GM12878 (cell line): Measurements from ENCODE around the gene VAT1. TPM values are rescaled to one million over a fixed set of nuclear protein-coding genes. Genes with fewer than 3 reads are reported as not detected.
A peak's percentile ranks its signal among the peaks of the same experiment; 100 is the strongest.

Experiments
- ATAC-seq: fragments of 200-7000 bp; cut with Tn5 transposase; 3 replicates; pipeline ENCODE4 v1.9.1; 2020; ENCODE audit warnings: mild to moderate bottlenecking, moderate library complexity
- BruUV-seq: library from RNA; stranded (reverse); fragments of 400-500 nt; replicated peaks from 2 replicates; lab custom pipeline; 2021; lab: Mats Ljungman, UMichigan
- CTCF ChIA-PET: fragments of 300-600 bp; sonication (Branson Sonifier 250); formaldehyde crosslinking; extraction: SDS; loops from one replicate; lab custom pipeline; 2021; ENCODE audit warnings: inconsistent platforms; lab: Yijun Ruan, JAX
- POLR2A ChIA-PET: fragments of 350-600 bp; formaldehyde crosslinking; extraction: SDS; loops from one replicate; lab custom pipeline; 2021; ENCODE audit warnings: inconsistent platforms; lab: Charles Lee
- RAD21 ChIA-PET: fragments of 300-600 bp; sonication (Branson Sonifier 250); formaldehyde crosslinking; loops from one replicate; lab custom pipeline; 2023; ENCODE audit warnings: antibody characterized with exemption; ENCODE audit not compliant: unreplicated experiment; lab: Charles Lee
- SMC1A ChIA-PET: fragments of 300-600 bp; sonication (Branson Sonifier 250); formaldehyde crosslinking; loops from one replicate; lab custom pipeline; 2023; ENCODE audit not compliant: unreplicated experiment, uncharacterized antibody; lab: Charles Lee
- DNase-seq: peaks from one replicate; pipeline ENCODE4 v3.0.0-alpha.2; 2011; ENCODE audit warnings: low read depth, low spot score
- FAIRE-seq: peaks from 3 replicates; lab custom pipeline; 2011; peaks lifted over from hg19 to GRCh38; lab: Jason Lieb, UNC
- H2AFZ ChIP-seq: 2 replicates; pipeline ENCODE4 v1.6.0; 2011; ENCODE audit warnings: low read depth, low read length, control low read depth; ENCODE audit not compliant: control insufficient read depth
- H3K27ac ChIP-seq: 2 replicates; pipeline ENCODE4 v1.5.1; 2011; ENCODE audit warnings: control low read depth; ENCODE audit not compliant: control insufficient read depth, insufficient read depth
- H3K27me3 ChIP-seq, 2 experiments: replicated peaks in 1 of 2; 2 replicates each; pipeline versions ENCODE4 v1.6.0 to v1.6.1; 2011; ENCODE audit warnings: low read length in 1 of 2; ENCODE audit not compliant: control insufficient read depth in 2 of 2, insufficient read depth in 2 of 2
- H3K36me3 ChIP-seq, 2 experiments: 2 replicates each; pipeline ENCODE4 v1.5.1; 2011; ENCODE audit warnings: low read length in 1 of 2; ENCODE audit not compliant: control insufficient read depth in 2 of 2, insufficient read depth in 2 of 2
- H3K4me1 ChIP-seq: 2 replicates; pipeline ENCODE4 v1.6.1; 2011; ENCODE audit warnings: mild to moderate bottlenecking, low read length, moderate library complexity, mixed read lengths; ENCODE audit not compliant: control insufficient read depth, insufficient read depth
- H3K4me2 ChIP-seq: 2 replicates; pipeline ENCODE4 v1.6.0; 2011; ENCODE audit warnings: control low read depth; ENCODE audit not compliant: control insufficient read depth, insufficient read depth
- H3K4me3 ChIP-seq: fragments of 200-600 bp; sonication (generic); 2 replicates; pipeline ENCODE4 v1.5.1; 2016
- H3K79me2 ChIP-seq: 2 replicates; pipeline ENCODE4 v1.6.0; 2011; ENCODE audit warnings: low read length; ENCODE audit not compliant: control insufficient read depth, insufficient read depth
- H3K9ac ChIP-seq: 2 replicates; pipeline ENCODE4 v1.8.0; 2011; ENCODE audit warnings: low read length, control low read depth, mixed read lengths; ENCODE audit not compliant: control insufficient read depth, insufficient read depth
- H3K9me3 ChIP-seq: replicated peaks from 3 replicates; pipeline ENCODE4 v1.5.1; 2011; ENCODE audit warnings: mild to moderate bottlenecking, low read length; ENCODE audit not compliant: control insufficient read depth, insufficient read depth
- H4K20me1 ChIP-seq: 2 replicates; pipeline ENCODE4 v1.6.0; 2011; ENCODE audit not compliant: control insufficient read depth, insufficient read depth
- HCFC1 ChIP-seq: fragments of 150-350 bp; IDR thresholded peaks from 2 replicates; pipeline ENCODE4 v1.6.1; 2014; ENCODE audit warnings: low read length
- MYC ChIP-seq: IDR thresholded peaks from 2 replicates; pipeline ENCODE4 v1.6.1; 2011; ENCODE audit warnings: mild to moderate bottlenecking, low read length, moderate library complexity, inconsistent platforms; ENCODE audit not compliant: insufficient read depth, insufficient replicate concordance, insufficient read length, severe bottlenecking
- RUNX3 ChIP-seq: IDR thresholded peaks from 2 replicates; pipeline ENCODE4 v1.6.1; 2012; ENCODE audit warnings: low read length, inconsistent platforms
- STAT3 ChIP-seq: IDR thresholded peaks from 2 replicates; pipeline ENCODE4 v1.6.1; 2011; ENCODE audit warnings: low read depth, low read length, improper control_type of control experiment
- WRNIP1 ChIP-seq: IDR thresholded peaks from 2 replicates; pipeline ENCODE4 v1.6.1; 2011; ENCODE audit warnings: low read depth, low read length, improper control_type of control experiment, borderline replicate concordance
- in situ Hi-C: fragments of 300-500 bp; cut with MboI; formaldehyde crosslinking; loops from 9 replicates; pipeline ENCODE4 v1.14.3; 2018; ENCODE audit warnings: mixed read lengths
- intact Hi-C: fragments of 100-400 bp; cut with micrococcal nuclease; formaldehyde crosslinking; loops from one replicate; pipeline ENCODE4 v1.14.2; 2022; ENCODE audit not compliant: unreplicated experiment
- polyA plus RNA-seq, 11 experiments: library from polyadenylated mRNA; depleted of rRNA in 4 of 11; unstranded in 6 of 11; stranded (reverse) in 5 of 11; fragments of >200 nt; fragmentation: Nextera tagmentation in 4 of 11; fragmentation: Illumina TruSeq in 1 of 11; extraction: Ambion mirVana in 4 of 11; extraction: Trizol in 1 of 11; gene quantifications; 1 replicate in 1 of 11; 2 replicates in 10 of 11; pipeline versions ENCODE4 v1.2.1 to v1.2.3, GENCODE V29; 2011 to 2016; ENCODE audit warnings: inconsistent platforms in 2 of 11, missing spikeins in 2 of 11, low read depth in 1 of 11
- total RNA-seq, 4 experiments: library from RNA; depleted of rRNA in 3 of 4; stranded (reverse); fragments of >200 nt in 3 of 4; fragmentation: Illumina TruSeq in 1 of 4; extraction: Trizol in 1 of 4; gene quantifications; 2 replicates each; pipeline versions ENCODE4 v1.2.1 to v1.2.3, GENCODE V29; 2013 to 2021
- TF ChIP-seq, protein P1 (sequence below): fragments of 450-650 bp; IDR thresholded peaks from 2 replicates; pipeline ENCODE4 v1.6.1; 2016; ENCODE audit warnings: mild to moderate bottlenecking, moderate library complexity, borderline replicate concordance

VAT1 gene
- total and polyA plus RNA-seq, 10 of the 15 experiments (the other 5 are each of a cell fraction or from before 2014, with no cell fraction given) = 5.0 to 19.8 (median 8.2) TPM

DNA sequence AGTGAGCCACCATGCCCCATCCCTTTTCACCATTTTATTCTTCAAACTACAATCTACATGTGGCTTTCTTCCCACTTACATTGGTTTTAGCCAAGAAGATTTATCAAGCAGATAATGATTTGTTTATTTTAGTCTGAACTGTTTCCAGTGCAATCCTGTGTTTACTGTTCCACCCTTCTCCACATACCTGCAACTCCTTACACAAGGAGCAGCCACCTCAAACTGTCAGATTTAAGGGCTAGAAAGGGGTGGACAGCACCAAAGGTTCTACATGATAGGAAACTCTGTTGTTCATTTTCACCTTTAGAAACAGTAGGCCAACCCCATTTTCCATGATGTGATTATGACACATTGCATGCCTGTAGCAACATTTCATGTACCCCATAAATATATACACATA lies 39.9 kb downstream of the VAT1 start:
- in situ Hi-C loops = no loop called here
- Histone ChIP-seq H3K79me2 (peaks cover 43% of the 10 kb centered on the region), H3K4me2 (peak overlapping the region; percentile 99; the same call in 1 of the 2 replicates), H3K9ac (no peak overlapping the region), H3K36me3 (peaks cover 1 to 7% of the 10 kb centered on the region in 2 experiments), H3K4me1 (peaks cover 29% of the 10 kb centered on the region), H2AFZ (no peak overlapping the region), H4K20me1 (no peaks in the 10 kb centered on the region), H3K27me3 (no peaks in the 10 kb centered on the region), H3K9me3 (no peaks in the 10 kb centered on the region), H3K27ac (no peak overlapping the region), H3K4me3 (peak overlapping the region; percentile 94)
- POLR2A ChIA-PET = no interaction called here
- RAD21 ChIA-PET = no interaction called here
- SMC1A ChIA-PET = no interaction called here
- intact Hi-C loops = no loop called here
- no TSS peak for BruUV-seq
- FAIRE-seq = no peak
- no peak for ATAC-seq
- DNase-seq = no peak
- CTCF ChIA-PET = interaction anchor here (4.6 to 6.4 kb wide), 2 partner anchors 15 to 16 kb away, joined by 23 to 66 read pairs; partner anchors contain the start of gene RPL27
- TF ChIP-seq MYC = no peak
- TF ChIP-seq STAT3 = no peak
- no peak for TF ChIP-seq HCFC1
- TF ChIP-seq, protein P1, sequence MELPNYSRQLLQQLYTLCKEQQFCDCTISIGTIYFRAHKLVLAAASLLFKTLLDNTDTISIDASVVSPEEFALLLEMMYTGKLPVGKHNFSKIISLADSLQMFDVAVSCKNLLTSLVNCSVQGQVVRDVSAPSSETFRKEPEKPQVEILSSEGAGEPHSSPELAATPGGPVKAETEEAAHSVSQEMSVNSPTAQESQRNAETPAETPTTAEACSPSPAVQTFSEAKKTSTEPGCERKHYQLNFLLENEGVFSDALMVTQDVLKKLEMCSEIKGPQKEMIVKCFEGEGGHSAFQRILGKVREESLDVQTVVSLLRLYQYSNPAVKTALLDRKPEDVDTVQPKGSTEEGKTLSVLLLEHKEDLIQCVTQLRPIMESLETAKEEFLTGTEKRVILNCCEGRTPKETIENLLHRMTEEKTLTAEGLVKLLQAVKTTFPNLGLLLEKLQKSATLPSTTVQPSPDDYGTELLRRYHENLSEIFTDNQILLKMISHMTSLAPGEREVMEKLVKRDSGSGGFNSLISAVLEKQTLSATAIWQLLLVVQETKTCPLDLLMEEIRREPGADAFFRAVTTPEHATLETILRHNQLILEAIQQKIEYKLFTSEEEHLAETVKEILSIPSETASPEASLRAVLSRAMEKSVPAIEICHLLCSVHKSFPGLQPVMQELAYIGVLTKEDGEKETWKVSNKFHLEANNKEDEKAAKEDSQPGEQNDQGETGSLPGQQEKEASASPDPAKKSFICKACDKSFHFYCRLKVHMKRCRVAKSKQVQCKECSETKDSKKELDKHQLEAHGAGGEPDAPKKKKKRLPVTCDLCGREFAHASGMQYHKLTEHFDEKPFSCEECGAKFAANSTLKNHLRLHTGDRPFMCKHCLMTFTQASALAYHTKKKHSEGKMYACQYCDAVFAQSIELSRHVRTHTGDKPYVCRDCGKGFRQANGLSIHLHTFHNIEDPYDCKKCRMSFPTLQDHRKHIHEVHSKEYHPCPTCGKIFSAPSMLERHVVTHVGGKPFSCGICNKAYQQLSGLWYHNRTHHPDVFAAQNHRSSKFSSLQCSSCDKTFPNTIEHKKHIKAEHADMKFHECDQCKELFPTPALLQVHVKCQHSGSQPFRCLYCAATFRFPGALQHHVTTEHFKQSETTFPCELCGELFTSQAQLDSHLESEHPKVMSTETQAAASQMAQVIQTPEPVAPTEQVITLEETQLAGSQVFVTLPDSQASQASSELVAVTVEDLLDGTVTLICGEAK = no peak
- no peak for TF ChIP-seq RUNX3
- TF ChIP-seq WRNIP1 = no peak
